ENCODE measurements around the gene SLC9A9.
"Not testable (repeated sequence)": the region's sequence is repeated elsewhere in the genome, so short reads cannot be mapped to it uniquely, and the experiment has no call there.

Gene SLC9A9

GRCh38 chr3:143808030-143808429 is 40.2 kb downstream of the SLC9A9 start:
- DNase-seq (ENCODE audit: low read depth in 2 of 2): no peak
- no peak overlapping the region for H3K4me3 ChIP-seq (replicated peaks in 1 of 2; ENCODE audit: low read depth in 2 of 2, low read length in 2 of 2)
- TF ChIP-seq CTCF (IDR thresholded peaks at IDR 0.05; ENCODE audit: low read depth, low read length): no peak

GRCh38 chr3:143806038-143806437 is 42.2 kb downstream of the SLC9A9 start:
- no peak overlapping the region for H3K4me3 ChIP-seq (replicated peaks in 1 of 2; ENCODE audit: low read depth in 2 of 2, low read length in 2 of 2)
- no peak for DNase-seq (ENCODE audit: low read depth in 2 of 2)
- no peak for TF ChIP-seq CTCF (IDR thresholded peaks at IDR 0.05; ENCODE audit: low read depth, low read length)

- not testable (repeated sequence) for H3K4me3 ChIP-seq (replicated peaks in 1 of 2; ENCODE audit: low read depth in 2 of 2, low read length in 2 of 2); DNase-seq (ENCODE audit: low read depth in 2 of 2)
Measured at GRCh38 chr3:143805476-143805875, 42.8 kb downstream of the SLC9A9 start.

- H3K4me3 ChIP-seq (replicated peaks in 1 of 2; ENCODE audit: low read depth in 2 of 2, low read length in 2 of 2); DNase-seq (ENCODE audit: low read depth in 2 of 2): not testable (repeated sequence)
Measured at GRCh38 chr3:143801046-143801445, 47.2 kb downstream of the SLC9A9 start.

GRCh38 chr3:143798151-143798550 is 50.1 kb downstream of the SLC9A9 start:
- DNase-seq (ENCODE audit: low read depth in 2 of 2); H3K4me3 ChIP-seq (replicated peaks in 1 of 2; ENCODE audit: low read depth in 2 of 2, low read length in 2 of 2): not testable (repeated sequence)

GRCh38 chr3:143795874-143796273 is 52.4 kb downstream of the SLC9A9 start:
- no peak for TF ChIP-seq CTCF (IDR thresholded peaks at IDR 0.05; ENCODE audit: low read depth, low read length)
- no peak for DNase-seq (ENCODE audit: low read depth in 2 of 2)
- no peak overlapping the region for H3K4me3 ChIP-seq (replicated peaks in 1 of 2; ENCODE audit: low read depth in 2 of 2, low read length in 2 of 2)

- no peak for DNase-seq (ENCODE audit: low read depth in 2 of 2)
- no peak for TF ChIP-seq CTCF (IDR thresholded peaks at IDR 0.05; ENCODE audit: low read depth, low read length)
Measured at GRCh38 chr3:143794793-143795462, 53.3 kb downstream of the SLC9A9 start.

GRCh38 chr3:143793971-143794370 is 54.3 kb downstream of the SLC9A9 start:
- no peak overlapping the region for H3K4me3 ChIP-seq (replicated peaks in 1 of 2; ENCODE audit: low read depth in 2 of 2, low read length in 2 of 2)
- no peak for TF ChIP-seq CTCF (IDR thresholded peaks at IDR 0.05; ENCODE audit: low read depth, low read length)
- no peak for DNase-seq (ENCODE audit: low read depth in 2 of 2)

More at GRCh38 chr3:143794793-143795462, 53.3 kb downstream of the SLC9A9 start:
- H3K4me3 ChIP-seq (replicated peaks in 1 of 2; ENCODE audit: low read depth in 2 of 2, low read length in 2 of 2): no peak overlapping the region
